ENCODE data around the gene ADAM15. TPM values are rescaled to one million over a fixed set of nuclear protein-coding genes. Genes with fewer than 3 reads are reported as not detected.

The ADAM15 gene
- total and polyA plus RNA-seq, 2 donors (not counting 1 experiment from before 2014, with no cell fraction given), result 14.6 to 28.4 TPM

DNA sequence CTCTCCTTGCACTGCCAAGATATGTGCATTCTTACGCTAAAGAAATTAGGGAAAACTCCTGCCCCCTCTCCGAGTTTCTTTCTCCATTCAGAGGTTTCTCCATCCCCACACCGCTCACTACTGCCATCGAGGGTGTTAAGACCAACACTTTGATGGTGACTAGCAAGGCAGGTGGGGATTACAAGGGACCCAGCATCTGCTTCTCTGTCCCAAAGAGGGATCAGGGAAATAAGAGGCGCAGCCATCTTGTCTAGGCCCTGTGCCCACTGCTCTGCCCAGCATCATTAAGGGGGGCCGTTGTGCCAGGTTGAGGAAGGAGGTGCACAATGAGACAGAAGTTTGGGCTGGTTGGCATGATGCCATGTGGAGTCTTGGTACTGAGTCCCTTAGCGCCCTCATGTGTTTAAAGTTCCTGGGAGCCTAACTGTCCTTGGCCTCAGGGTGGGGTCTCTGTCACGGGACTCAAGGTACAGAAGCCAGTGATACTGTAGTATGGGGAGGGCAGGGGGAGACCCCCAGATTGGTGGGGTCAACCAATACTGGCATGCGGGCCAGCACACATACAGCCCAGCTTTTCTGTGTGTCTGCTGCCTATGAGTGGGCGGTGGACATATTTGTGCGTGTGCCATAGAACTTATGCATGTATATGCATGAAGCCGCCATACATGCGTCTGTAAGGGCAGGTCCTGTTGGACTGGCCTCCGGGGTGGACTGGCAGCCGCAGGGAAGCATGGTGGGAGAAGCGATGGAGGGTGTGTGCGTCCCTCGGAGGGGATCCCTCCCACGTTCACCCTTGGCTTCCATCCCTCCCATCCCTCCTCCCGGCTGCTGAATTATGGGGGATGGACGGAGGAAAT is 33.0 kb downstream of the ADAM15 start:
- H3K4me1 ChIP-seq (ENCODE audit: control insufficient read depth in 2 of 2, insufficient read depth in 2 of 2, low read length in 2 of 2), result peaks cover 67 to 70% of the 10 kb centered on the region in 2 donors
- no peak for TF ChIP-seq EZH2 (IDR thresholded peaks at IDR 0.05; ENCODE audit: borderline replicate concordance, insufficient read depth, low read depth, low read length, poor library complexity, severe bottlenecking)
- TF ChIP-seq, protein P1, sequence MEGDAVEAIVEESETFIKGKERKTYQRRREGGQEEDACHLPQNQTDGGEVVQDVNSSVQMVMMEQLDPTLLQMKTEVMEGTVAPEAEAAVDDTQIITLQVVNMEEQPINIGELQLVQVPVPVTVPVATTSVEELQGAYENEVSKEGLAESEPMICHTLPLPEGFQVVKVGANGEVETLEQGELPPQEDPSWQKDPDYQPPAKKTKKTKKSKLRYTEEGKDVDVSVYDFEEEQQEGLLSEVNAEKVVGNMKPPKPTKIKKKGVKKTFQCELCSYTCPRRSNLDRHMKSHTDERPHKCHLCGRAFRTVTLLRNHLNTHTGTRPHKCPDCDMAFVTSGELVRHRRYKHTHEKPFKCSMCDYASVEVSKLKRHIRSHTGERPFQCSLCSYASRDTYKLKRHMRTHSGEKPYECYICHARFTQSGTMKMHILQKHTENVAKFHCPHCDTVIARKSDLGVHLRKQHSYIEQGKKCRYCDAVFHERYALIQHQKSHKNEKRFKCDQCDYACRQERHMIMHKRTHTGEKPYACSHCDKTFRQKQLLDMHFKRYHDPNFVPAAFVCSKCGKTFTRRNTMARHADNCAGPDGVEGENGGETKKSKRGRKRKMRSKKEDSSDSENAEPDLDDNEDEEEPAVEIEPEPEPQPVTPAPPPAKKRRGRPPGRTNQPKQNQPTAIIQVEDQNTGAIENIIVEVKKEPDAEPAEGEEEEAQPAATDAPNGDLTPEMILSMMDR (IDR thresholded peaks at IDR 0.05), result no peak
- H3K4me3 ChIP-seq (ENCODE audit: control extremely low read depth in 1 of 5, extremely low read depth in 1 of 5, insufficient read depth in 1 of 5, low read depth in 2 of 5, low read length in 4 of 5), result peak overlapping the region in 4 of 5 experiments; percentile 64 to 80 (median 76)

More for the DNA sequence above, 33.0 kb downstream of the ADAM15 start:
- CTCF ChIA-PET, result interaction anchor here (0.8 to 5.5 kb wide), 24 partner anchors 8 to 604 kb away, joined by 3 to 184 read pairs (median 8); partner anchors contain the start of genes ADAM15, EFNA4, KRTCAP2 and PBXIP1
- Mint-ChIP-seq H3K27me3 (peaks cover 38% of the 10 kb centered on the region), H3K4me3 (peak overlapping the region; percentile 91), H3K9me3 (ENCODE audit: insufficient read depth) (no peaks in the 10 kb centered on the region), H3K27ac (peak overlapping the region; percentile 93), H3K4me1 (peaks cover 56% of the 10 kb centered on the region)
- Histone ChIP-seq H3K27ac (ENCODE audit: low read length in 2 of 2) (no peak overlapping the region), H2AFZ (ENCODE audit: insufficient read depth, low read depth, low read length, poor library complexity, severe bottlenecking) (peak overlapping the region; percentile 92), H3K27me3 (replicated peaks in 1 of 4; ENCODE audit: control extremely low read depth in 1 of 4, control insufficient read depth in 3 of 4, insufficient read depth in 4 of 4, low read length in 3 of 4) (peaks cover 0 to 54% (median 42%) of the 10 kb centered on the region in 4 experiments), H4K20me1 (ENCODE audit: control insufficient read depth, insufficient read depth, low read length, poor library complexity, severe bottlenecking) (peaks cover 53% of the 10 kb centered on the region), H3K79me2 (ENCODE audit: control insufficient read depth, insufficient read depth, low read length) (no peaks in the 10 kb centered on the region), H3K36me3 (replicated peaks in 1 of 2; ENCODE audit: control extremely low read depth in 1 of 2, control insufficient read depth in 1 of 2, extremely low read depth in 1 of 2, insufficient read depth in 2 of 2, low read length in 1 of 2) (no peaks in the 10 kb centered on the region), H3K9me3 (ENCODE audit: control extremely low read depth in 1 of 3, control insufficient read depth in 2 of 3, insufficient read depth in 1 of 3, low read length in 2 of 3) (peaks cover 0 to 29% (median 0%) of the 10 kb centered on the region in 3 donors), H3K9ac (ENCODE audit: low read length) (peak overlapping the region; percentile 85), H3K4me2 (replicated peaks; ENCODE audit: low read depth, low read length, poor library complexity, severe bottlenecking) (peak overlapping the region; percentile 98)
- WGBS (ENCODE audit: insufficient coverage), result 38% methylated on average over 16 of the region's 21 CpGs
- POLR2A ChIA-PET, result interaction anchor here (0.5 to 3.0 kb wide), 13 partner anchors 9 to 864 kb away, joined by 3 to 18 read pairs (median 5); partner anchors contain the start of genes ADAM15, CKS1B, EFNA4 and SLC50A1
- intact Hi-C loops (cut with micrococcal nuclease), result loop anchor here (1.0 to 2.0 kb wide), 4 partner anchors 39 to 143 kb away; partner anchors contain the start of genes KRTCAP2 and TRIM46
- ATAC-seq (ENCODE audit: low read depth) (no peak), DNase-seq (peak; percentile 66)
